Gastrocnemius medialis (tissue), 4 donors: ENCODE data around the gene ISG15.

ENCODE experiments used
- CTCF ChIP-seq, 5 experiments: fragments of 450-650 bp in 3 of 5; fragments of 200-600 bp in 2 of 5; sonication (generic) in 2 of 5; IDR thresholded peaks in 4 of 5; conservative IDR thresholded peaks in 1 of 5; 1 replicate in 4 of 5; 2 replicates in 1 of 5; pipeline ENCODE4 v1.5.1; 2016 to 2019; ENCODE audit warnings: antibody characterized with exemption in 5 of 5, mild to moderate bottlenecking in 3 of 5, moderate library complexity in 3 of 5
- POLR2A ChIP-seq, 2 donors: fragments of 450-650 bp; IDR thresholded peaks; one replicate each; pipeline ENCODE4 v1.6.1; 2017; ENCODE audit warnings: antibody characterized with exemption in 2 of 2, mild to moderate bottlenecking in 2 of 2, moderate library complexity in 2 of 2

GRCh38 chr1:1024149-1024770 lies 11.0 kb downstream of the ISG15 start:
- TF ChIP-seq CTCF (IDR thresholded peaks at IDR 0.05 in 4 of 5, conservative IDR thresholded peaks at IDR 0.05 in 1 of 5): no peak
- no peak for TF ChIP-seq POLR2A (IDR thresholded peaks at IDR 0.05)
